NCI-H510A treated with DMSO at 0.1 percent for 48 hours (cell line): ENCODE measurements around the gene SMKR1.
"Not testable (repeated sequence)": the region's sequence is repeated elsewhere in the genome, so short reads cannot be mapped to it uniquely, and the experiment has no call there.

ENCODE experiments used
- DNase-seq: peaks from one replicate; lab custom pipeline; 2025; lab: John Stamatoyannopoulos, UW

SMKR1 gene

GRCh38 chr7:129501760-129502707 is at the start of gene SMKR1:
SMKR1 (plus strand) TSS chr7:129502531; CDS start chr7:129502825, 294 bp downstream.
- DNase-seq: peak; percentile 14

- no peak for DNase-seq
These were observed 49.6 kb upstream of the SMKR1 start for GRCh38 chr7:129452589-129453231.

- no peak for DNase-seq
These were observed 48.7 kb upstream of the SMKR1 start for GRCh38 chr7:129453510-129454248.

GRCh38 chr7:129454249-129454551 is 48.1 kb upstream of the SMKR1 start:
- DNase-seq: no peak

- no peak for DNase-seq
These were observed 45.9 kb upstream of the SMKR1 start for GRCh38 chr7:129456421-129456820.

- DNase-seq: no peak
These were observed 45.2 kb upstream of the SMKR1 start for GRCh38 chr7:129457101-129457500.

GRCh38 chr7:129458171-129458570 is 44.2 kb upstream of the SMKR1 start:
- DNase-seq: no peak

GRCh38 chr7:129461809-129462208 is 40.5 kb upstream of the SMKR1 start:
- DNase-seq: no peak

- DNase-seq: no peak
These were observed 39.9 kb upstream of the SMKR1 start for GRCh38 chr7:129462420-129462819.

GRCh38 chr7:129464194-129464593 is 38.1 kb upstream of the SMKR1 start:
- no peak for DNase-seq

- no peak for DNase-seq
These were observed 37.3 kb upstream of the SMKR1 start for GRCh38 chr7:129465080-129465479.

GRCh38 chr7:129466796-129467195 is 35.5 kb upstream of the SMKR1 start:
- no peak for DNase-seq

GRCh38 chr7:129468087-129468486 is 34.2 kb upstream of the SMKR1 start:
- no peak for DNase-seq

- no peak for DNase-seq
These were observed 33.8 kb upstream of the SMKR1 start for GRCh38 chr7:129468547-129468946.

GRCh38 chr7:129469930-129470329 is 32.4 kb upstream of the SMKR1 start:
- DNase-seq: no peak

- no peak for DNase-seq
These were observed 31.9 kb upstream of the SMKR1 start for GRCh38 chr7:129470411-129470810.

GRCh38 chr7:129471402-129471827 is 30.9 kb upstream of the SMKR1 start:
- DNase-seq: no peak

GRCh38 chr7:129475931-129476330 is 26.4 kb upstream of the SMKR1 start:
- not testable (repeated sequence) for DNase-seq

- DNase-seq: not testable (repeated sequence)
These were observed 25.9 kb upstream of the SMKR1 start for GRCh38 chr7:129476398-129476797.

- DNase-seq: no peak
These were observed 22.5 kb upstream of the SMKR1 start for GRCh38 chr7:129479831-129480230.

- no peak for DNase-seq
These were observed 21.5 kb upstream of the SMKR1 start for GRCh38 chr7:129480674-129481363.

GRCh38 chr7:129481376-129481775 is 21.0 kb upstream of the SMKR1 start:
- DNase-seq: not testable (repeated sequence)
